GM21390 (cell line): ENCODE measurements around the gene STK25.

Experiments used
- ATAC-seq: cut with Tn5 transposase; IDR thresholded peaks from one replicate; pipeline ENCODE4 v1.9.1; 2021; ENCODE audit not compliant: unreplicated experiment

The STK25 gene

GRCh38 chr2:241508240-241509154, at the start of gene STK25:
TSS of gene STK25 (minus strand) at chr2:241508584. CDS start at chr2:241508035, 549 bp downstream.
- ATAC-seq = peak; percentile 89

GRCh38 chr2:241556746-241557145, 48.4 kb upstream of the STK25 start:
- ATAC-seq = no peak

- no peak for ATAC-seq
Measured at GRCh38 chr2:241555711-241556110, 47.3 kb upstream of the STK25 start.

GRCh38 chr2:241554610-241555322, 46.4 kb upstream of the STK25 start:
- no peak for ATAC-seq

GRCh38 chr2:241553981-241554380, 45.6 kb upstream of the STK25 start:
- no peak for ATAC-seq

GRCh38 chr2:241553512-241553830, 45.1 kb upstream of the STK25 start:
- no peak for ATAC-seq

GRCh38 chr2:241551998-241552737, 43.8 kb upstream of the STK25 start:
- ATAC-seq = no peak

GRCh38 chr2:241551599-241551997, 43.2 kb upstream of the STK25 start:
- no peak for ATAC-seq

- no peak for ATAC-seq
Measured at GRCh38 chr2:241550616-241551580, 42.5 kb upstream of the STK25 start.

- no peak for ATAC-seq
Measured at GRCh38 chr2:241548451-241548835, 40.1 kb upstream of the STK25 start.

- no peak for ATAC-seq
Measured at GRCh38 chr2:241547781-241548450, 39.5 kb upstream of the STK25 start.

GRCh38 chr2:241546771-241547498, 38.6 kb upstream of the STK25 start:
- ATAC-seq = no peak

GRCh38 chr2:241545523-241546473, 37.4 kb upstream of the STK25 start:
- no peak for ATAC-seq

- no peak for ATAC-seq
Measured at GRCh38 chr2:241545106-241545505, 36.7 kb upstream of the STK25 start.

- ATAC-seq = no peak
Measured at GRCh38 chr2:241542278-241542605, 33.9 kb upstream of the STK25 start.

- no peak for ATAC-seq
Measured at GRCh38 chr2:241541564-241542277, 33.3 kb upstream of the STK25 start.

GRCh38 chr2:241540771-241541561, 32.6 kb upstream of the STK25 start:
- ATAC-seq = no peak
